Measurements from ENCODE around the gene LSM4. TPM values are rescaled to one million over a fixed set of nuclear protein-coding genes. Genes with fewer than 3 reads are reported as not detected.

LSM4 gene
- total and polyA plus RNA-seq, 2 experiments from 2014 or later, result 591 to 637 TPM

DNA sequence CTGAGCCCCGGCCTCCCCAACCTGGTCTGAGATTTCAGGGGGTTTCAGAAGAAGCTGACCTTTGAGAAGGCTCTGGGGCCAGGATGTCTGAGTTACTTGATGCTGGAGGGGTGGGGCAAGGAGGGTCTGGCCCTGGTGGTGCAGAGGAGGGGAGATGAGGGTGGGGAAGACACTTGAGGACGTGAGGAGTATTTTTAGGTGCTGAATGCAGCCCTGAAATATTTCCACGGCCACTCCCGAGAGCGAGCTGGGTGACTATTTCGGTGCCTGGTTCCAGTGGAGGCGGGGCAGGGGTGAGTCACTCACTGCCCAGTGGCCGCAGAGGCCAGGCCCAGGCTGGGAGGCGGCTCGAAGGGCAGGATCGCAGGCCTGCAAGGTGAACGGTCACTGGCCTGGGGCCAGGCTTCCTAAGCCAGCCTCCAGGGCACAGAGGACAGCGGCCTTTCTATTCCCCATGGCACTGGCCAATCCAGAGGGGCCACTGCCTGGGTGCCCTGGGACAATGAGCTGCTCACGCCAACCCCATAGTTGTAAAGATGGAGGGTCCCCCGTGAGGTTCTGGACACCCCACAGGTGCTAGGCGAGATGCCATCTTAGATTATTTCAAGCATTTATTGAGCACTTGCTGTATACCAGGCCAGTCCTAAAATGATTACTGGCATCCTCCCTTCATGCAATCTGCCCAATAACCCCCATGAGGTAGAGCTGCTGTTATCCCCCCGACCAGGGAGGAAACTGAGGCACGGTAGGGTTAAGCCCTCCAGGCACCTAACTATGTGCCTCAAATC lies 21.8 kb downstream of the LSM4 start (continued):
- TF ChIP-seq, protein P1, sequence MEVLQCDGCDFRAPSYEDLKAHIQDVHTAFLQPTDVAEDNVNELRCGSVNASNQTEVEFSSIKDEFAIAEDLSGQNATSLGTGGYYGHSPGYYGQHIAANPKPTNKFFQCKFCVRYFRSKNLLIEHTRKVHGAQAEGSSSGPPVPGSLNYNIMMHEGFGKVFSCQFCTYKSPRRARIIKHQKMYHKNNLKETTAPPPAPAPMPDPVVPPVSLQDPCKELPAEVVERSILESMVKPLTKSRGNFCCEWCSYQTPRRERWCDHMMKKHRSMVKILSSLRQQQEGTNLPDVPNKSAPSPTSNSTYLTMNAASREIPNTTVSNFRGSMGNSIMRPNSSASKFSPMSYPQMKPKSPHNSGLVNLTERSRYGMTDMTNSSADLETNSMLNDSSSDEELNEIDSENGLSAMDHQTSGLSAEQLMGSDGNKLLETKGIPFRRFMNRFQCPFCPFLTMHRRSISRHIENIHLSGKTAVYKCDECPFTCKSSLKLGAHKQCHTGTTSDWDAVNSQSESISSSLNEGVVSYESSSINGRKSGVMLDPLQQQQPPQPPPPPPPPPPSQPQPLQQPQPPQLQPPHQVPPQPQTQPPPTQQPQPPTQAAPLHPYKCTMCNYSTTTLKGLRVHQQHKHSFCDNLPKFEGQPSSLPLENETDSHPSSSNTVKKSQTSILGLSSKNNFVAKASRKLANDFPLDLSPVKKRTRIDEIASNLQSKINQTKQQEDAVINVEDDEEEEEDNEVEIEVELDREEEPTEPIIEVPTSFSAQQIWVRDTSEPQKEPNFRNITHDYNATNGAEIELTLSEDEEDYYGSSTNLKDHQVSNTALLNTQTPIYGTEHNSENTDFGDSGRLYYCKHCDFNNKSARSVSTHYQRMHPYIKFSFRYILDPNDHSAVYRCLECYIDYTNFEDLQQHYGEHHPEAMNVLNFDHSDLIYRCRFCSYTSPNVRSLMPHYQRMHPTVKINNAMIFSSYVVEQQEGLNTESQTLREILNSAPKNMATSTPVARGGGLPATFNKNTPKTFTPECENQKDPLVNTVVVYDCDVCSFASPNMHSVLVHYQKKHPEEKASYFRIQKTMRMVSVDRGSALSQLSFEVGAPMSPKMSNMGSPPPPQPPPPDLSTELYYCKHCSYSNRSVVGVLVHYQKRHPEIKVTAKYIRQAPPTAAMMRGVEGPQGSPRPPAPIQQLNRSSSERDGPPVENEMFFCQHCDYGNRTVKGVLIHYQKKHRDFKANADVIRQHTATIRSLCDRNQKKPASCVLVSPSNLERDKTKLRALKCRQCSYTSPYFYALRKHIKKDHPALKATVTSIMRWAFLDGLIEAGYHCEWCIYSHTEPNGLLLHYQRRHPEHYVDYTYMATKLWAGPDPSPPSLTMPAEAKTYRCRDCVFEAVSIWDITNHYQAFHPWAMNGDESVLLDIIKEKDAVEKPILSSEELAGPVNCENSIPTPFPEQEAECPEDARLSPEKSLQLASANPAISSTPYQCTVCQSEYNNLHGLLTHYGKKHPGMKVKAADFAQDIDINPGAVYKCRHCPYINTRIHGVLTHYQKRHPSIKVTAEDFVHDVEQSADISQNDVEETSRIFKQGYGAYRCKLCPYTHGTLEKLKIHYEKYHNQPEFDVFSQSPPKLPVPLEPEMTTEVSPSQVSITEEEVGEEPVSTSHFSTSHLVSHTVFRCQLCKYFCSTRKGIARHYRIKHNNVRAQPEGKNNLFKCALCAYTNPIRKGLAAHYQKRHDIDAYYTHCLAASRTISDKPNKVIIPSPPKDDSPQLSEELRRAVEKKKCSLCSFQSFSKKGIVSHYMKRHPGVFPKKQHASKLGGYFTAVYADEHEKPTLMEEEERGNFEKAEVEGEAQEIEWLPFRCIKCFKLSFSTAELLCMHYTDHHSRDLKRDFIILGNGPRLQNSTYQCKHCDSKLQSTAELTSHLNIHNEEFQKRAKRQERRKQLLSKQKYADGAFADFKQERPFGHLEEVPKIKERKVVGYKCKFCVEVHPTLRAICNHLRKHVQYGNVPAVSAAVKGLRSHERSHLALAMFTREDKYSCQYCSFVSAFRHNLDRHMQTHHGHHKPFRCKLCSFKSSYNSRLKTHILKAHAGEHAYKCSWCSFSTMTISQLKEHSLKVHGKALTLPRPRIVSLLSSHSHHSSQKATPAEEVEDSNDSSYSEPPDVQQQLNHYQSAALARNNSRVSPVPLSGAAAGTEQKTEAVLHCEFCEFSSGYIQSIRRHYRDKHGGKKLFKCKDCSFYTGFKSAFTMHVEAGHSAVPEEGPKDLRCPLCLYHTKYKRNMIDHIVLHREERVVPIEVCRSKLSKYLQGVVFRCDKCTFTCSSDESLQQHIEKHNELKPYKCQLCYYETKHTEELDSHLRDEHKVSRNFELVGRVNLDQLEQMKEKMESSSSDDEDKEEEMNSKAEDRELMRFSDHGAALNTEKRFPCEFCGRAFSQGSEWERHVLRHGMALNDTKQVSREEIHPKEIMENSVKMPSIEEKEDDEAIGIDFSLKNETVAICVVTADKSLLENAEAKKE (CRISPR knock-in tag; IDR thresholded peaks at IDR 0.05), result no peak
- TF ChIP-seq STAT1 (IDR thresholded peaks at IDR 0.05; ENCODE audit: unreplicated experiment), result no peak
- no peak for TF ChIP-seq JUNB (IDR thresholded peaks at IDR 0.05; ENCODE audit: unreplicated experiment)
- TF ChIP-seq, protein P2, sequence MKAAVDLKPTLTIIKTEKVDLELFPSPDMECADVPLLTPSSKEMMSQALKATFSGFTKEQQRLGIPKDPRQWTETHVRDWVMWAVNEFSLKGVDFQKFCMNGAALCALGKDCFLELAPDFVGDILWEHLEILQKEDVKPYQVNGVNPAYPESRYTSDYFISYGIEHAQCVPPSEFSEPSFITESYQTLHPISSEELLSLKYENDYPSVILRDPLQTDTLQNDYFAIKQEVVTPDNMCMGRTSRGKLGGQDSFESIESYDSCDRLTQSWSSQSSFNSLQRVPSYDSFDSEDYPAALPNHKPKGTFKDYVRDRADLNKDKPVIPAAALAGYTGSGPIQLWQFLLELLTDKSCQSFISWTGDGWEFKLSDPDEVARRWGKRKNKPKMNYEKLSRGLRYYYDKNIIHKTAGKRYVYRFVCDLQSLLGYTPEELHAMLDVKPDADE (IDR thresholded peaks at IDR 0.05), result no peak
- TF ChIP-seq, protein P3, sequence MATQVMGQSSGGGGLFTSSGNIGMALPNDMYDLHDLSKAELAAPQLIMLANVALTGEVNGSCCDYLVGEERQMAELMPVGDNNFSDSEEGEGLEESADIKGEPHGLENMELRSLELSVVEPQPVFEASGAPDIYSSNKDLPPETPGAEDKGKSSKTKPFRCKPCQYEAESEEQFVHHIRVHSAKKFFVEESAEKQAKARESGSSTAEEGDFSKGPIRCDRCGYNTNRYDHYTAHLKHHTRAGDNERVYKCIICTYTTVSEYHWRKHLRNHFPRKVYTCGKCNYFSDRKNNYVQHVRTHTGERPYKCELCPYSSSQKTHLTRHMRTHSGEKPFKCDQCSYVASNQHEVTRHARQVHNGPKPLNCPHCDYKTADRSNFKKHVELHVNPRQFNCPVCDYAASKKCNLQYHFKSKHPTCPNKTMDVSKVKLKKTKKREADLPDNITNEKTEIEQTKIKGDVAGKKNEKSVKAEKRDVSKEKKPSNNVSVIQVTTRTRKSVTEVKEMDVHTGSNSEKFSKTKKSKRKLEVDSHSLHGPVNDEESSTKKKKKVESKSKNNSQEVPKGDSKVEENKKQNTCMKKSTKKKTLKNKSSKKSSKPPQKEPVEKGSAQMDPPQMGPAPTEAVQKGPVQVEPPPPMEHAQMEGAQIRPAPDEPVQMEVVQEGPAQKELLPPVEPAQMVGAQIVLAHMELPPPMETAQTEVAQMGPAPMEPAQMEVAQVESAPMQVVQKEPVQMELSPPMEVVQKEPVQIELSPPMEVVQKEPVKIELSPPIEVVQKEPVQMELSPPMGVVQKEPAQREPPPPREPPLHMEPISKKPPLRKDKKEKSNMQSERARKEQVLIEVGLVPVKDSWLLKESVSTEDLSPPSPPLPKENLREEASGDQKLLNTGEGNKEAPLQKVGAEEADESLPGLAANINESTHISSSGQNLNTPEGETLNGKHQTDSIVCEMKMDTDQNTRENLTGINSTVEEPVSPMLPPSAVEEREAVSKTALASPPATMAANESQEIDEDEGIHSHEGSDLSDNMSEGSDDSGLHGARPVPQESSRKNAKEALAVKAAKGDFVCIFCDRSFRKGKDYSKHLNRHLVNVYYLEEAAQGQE (IDR thresholded peaks at IDR 0.05; ENCODE audit: unreplicated experiment), result no peak
- TF ChIP-seq EZH2 (IDR thresholded peaks at IDR 0.05; ENCODE audit: low read depth, unreplicated experiment), result no peak
- no peak for TF ChIP-seq POLR2AphosphoS5 (IDR thresholded peaks at IDR 0.05; ENCODE audit: low read depth)
- TF ChIP-seq ZNF331 (CRISPR knock-in tag; IDR thresholded peaks at IDR 0.05; ENCODE audit: low read depth), result no peak
- no peak for TF ChIP-seq CREB1 (CRISPR knock-in tag; IDR thresholded peaks at IDR 0.05; ENCODE audit: low read depth)
- no peak for TF ChIP-seq NANOG (IDR thresholded peaks at IDR 0.05; ENCODE audit: borderline replicate concordance)
- TF ChIP-seq ZNF114 (CRISPR knock-in tag; IDR thresholded peaks at IDR 0.05), result no peak
- no peak for TF ChIP-seq EZH2phosphoT487 (IDR thresholded peaks at IDR 0.05; ENCODE audit: unreplicated experiment)

Data from GM23338 (cell line).